Inflammatory macrophage treated with lipopolysaccharide for 1 hour (primary cell): Measurements from ENCODE around the gene ACOT6.
"Not testable (repeated sequence)": the region's sequence is repeated elsewhere in the genome, so short reads cannot be mapped to it uniquely, and the experiment has no call there.

Source experiments
- DNase-seq, 2 donors: peaks; one replicate each; pipeline ENCODE4 v3.0.0-alpha.2; 2020 to 2022

ACOT6 gene

GRCh38 chr14:73659202-73659601 is 46.9 kb downstream of the ACOT6 start:
- DNase-seq: not testable (repeated sequence)

DNA sequence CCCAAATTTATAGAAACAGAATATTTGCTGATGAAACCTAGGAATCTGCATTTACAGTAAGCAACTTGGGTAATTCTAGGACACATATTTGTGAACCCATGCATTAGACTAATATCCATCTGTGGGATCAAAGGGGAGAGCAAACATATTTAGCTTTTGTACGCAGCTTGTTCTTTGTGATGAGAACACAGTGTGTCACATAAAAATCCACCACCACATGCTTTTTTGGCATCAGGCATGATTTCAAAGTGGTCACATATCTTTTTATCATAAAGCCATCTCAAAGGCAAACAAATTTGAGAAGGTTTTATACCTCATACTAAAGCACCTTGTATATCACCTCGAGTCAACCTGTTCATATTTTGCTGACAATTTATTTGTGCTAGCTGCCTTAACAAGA is 48.2 kb downstream of the ACOT6 start:
- no peak for DNase-seq

GRCh38 chr14:73661872-73662271 is 49.6 kb downstream of the ACOT6 start:
- no peak for DNase-seq

DNA sequence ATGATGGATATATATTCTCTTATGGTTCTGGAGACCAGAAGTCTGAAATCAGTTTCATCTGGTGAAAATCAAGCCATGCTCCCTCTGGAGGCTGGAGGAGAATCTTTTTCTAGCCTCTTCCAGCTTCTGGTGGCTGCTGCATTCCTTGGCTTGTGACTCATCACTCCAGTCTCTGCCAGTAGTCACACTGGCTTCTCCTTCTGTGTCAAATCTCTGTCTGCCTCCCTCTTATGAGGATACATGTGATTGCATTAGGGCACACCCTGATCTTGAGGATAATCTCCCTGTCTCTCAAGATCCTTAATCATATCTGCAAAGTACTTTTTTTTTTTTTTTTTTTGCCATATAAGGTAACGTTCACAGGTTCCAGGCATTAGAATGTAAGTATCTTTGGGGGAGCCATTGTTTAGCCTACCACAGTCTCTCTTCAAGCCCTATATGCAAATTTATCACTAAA is 50.2 kb downstream of the ACOT6 start:
- DNase-seq: peak; percentile 35 to 50

DNA sequence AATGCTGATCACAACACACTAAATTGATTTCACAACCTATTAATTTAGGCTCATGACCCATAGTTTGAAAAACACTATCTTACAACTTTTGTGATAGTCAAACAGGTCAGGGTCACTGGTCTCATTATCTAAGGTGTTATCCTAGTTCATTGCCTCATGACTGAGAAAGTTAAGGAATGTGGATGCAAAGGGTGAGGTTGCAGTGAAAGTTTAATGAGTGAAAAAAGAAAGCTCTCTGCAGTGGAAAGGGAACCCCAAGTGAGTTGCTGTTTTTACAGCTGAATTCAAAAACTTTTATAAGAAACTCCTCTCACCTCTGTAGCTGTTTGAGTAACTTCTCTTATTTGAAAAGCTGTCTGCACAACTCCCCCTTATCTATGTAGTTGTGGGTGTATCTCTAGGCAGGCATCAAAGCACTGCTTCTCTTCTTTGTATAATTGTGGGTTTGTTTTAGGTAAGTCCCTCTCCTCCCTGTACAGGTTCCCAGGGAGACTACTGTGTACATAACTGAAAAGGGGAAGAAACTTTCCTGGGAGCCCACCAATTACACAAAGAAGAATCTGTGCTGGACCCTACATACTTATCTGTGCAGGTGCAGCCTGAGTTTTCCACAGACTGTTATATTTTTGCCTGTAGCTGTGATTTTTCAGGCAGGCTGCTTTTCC is 51.4 kb downstream of the ACOT6 start:
- no peak for DNase-seq

- no peak for DNase-seq
Observed at GRCh38 chr14:73665130-73665529, 52.8 kb downstream of the ACOT6 start.

- DNase-seq: no peak
Observed at GRCh38 chr14:73666583-73666982, 54.3 kb downstream of the ACOT6 start.

DNA sequence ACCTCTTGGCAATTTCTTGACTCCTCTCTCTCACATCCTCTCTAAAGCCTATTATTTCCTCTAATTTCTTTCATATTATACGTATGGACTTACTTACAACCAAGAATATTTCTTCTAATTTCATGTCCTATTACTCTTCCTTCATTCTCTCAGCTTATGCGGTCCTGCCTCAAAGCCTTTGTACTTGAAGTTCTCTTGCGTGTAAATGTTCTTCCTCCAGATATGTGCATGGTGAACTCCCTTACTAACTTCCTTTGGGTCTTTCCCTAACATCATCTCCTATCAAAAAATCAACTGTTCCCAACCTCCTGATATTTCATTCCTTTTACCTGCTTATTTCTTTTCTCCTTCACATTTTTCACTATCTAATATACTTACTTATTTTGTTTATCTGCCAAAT is 55.5 kb downstream of the ACOT6 start:
- DNase-seq: no peak
